Subcutaneous preadipocyte (primary cell): Measurements from ENCODE around the gene CUX1. TPM values are rescaled to one million over a fixed set of nuclear protein-coding genes. Genes with fewer than 3 reads are reported as not detected.

Experiments used
- small RNA-seq: library from RNA; depleted of rRNA; stranded (forward); fragments of <200 nt; gene quantifications from one replicate; pipeline ENCODE3, GENCODE V24; 2012
- total RNA-seq: library from RNA; depleted of rRNA; stranded (reverse); fragments of >200 nt; gene quantifications from 2 replicates; pipeline ENCODE4 v1.2.3, GENCODE V29; 2012

CUX1 gene
- total RNA-seq: 18.4 and 23.9 TPM in 2 replicates

GRCh38 chr7:101817471-101818286 is at the start of gene CUX1:
CUX1 (plus strand) TSS chr7:101817626; CDS start chr7:101817640, 14 bp downstream.

GRCh38 chr7:102286237-102287110 is 469.0 kb downstream of the CUX1 start, which contains the start of gene SH2B2:
SH2B2 (plus strand) TSS chr7:102286868; CDS start chr7:102300551, 13,683 bp downstream.

Small RNA genes within 50 kb of the gene (small RNA-seq; reads per million reads assigned to genes)
- gene AC005086.2: not detected
- gene AC005086.3: not detected
- gene AC005086.4: not detected
- gene AC005088.1: not detected
- not detected for gene MIR4285
- gene RF00554: not detected

Other genes with a start within 250 kb of the CUX1 start
- gene MYL10, start 188.3 kb upstream of the CUX1 start, total RNA-seq: not detected in 2 replicates